ENCODE results near the gene CTTN.

CTTN gene

GRCh38 chr11:70376621-70377020 is 21.7 kb upstream of the CTTN start:
- no peak for TF ChIP-seq CTCF (IDR thresholded peaks at IDR 0.05; ENCODE audit: borderline replicate concordance, control extremely low read depth, extremely low read depth, insufficient read depth, missing control alignments)
- in situ Hi-C loops (cut with MboI; ENCODE audit: low sequenced_read_pairs, unreplicated experiment): no loop called here
- DNase-seq (ENCODE audit: low spot score): no peak

GRCh38 chr11:70377645-70378044 is 20.7 kb upstream of the CTTN start:
- no peak for DNase-seq (ENCODE audit: low spot score)
- in situ Hi-C loops (cut with MboI; ENCODE audit: low sequenced_read_pairs, unreplicated experiment): no loop called here
- TF ChIP-seq CTCF (IDR thresholded peaks at IDR 0.05; ENCODE audit: borderline replicate concordance, control extremely low read depth, extremely low read depth, insufficient read depth, missing control alignments): no peak

GRCh38 chr11:70378506-70379134 is 19.7 kb upstream of the CTTN start:
- in situ Hi-C loops (cut with MboI; ENCODE audit: low sequenced_read_pairs, unreplicated experiment): no loop called here
- peak; percentile 11 for TF ChIP-seq CTCF (IDR thresholded peaks at IDR 0.05; ENCODE audit: borderline replicate concordance, control extremely low read depth, extremely low read depth, insufficient read depth, missing control alignments)
- no peak for DNase-seq (ENCODE audit: low spot score)

GRCh38 chr11:70381350-70381749 is 17.0 kb upstream of the CTTN start:
- in situ Hi-C loops (cut with MboI; ENCODE audit: low sequenced_read_pairs, unreplicated experiment): no loop called here
- DNase-seq (ENCODE audit: low spot score): no peak
- TF ChIP-seq CTCF (IDR thresholded peaks at IDR 0.05; ENCODE audit: borderline replicate concordance, control extremely low read depth, extremely low read depth, insufficient read depth, missing control alignments): no peak

- no peak for DNase-seq (ENCODE audit: low spot score)
- in situ Hi-C loops (cut with MboI; ENCODE audit: low sequenced_read_pairs, unreplicated experiment): no loop called here
- no peak for TF ChIP-seq CTCF (IDR thresholded peaks at IDR 0.05; ENCODE audit: borderline replicate concordance, control extremely low read depth, extremely low read depth, insufficient read depth, missing control alignments)
Observed at GRCh38 chr11:70381872-70382861, 16.2 kb upstream of the CTTN start.

- TF ChIP-seq CTCF (IDR thresholded peaks at IDR 0.05; ENCODE audit: borderline replicate concordance, control extremely low read depth, extremely low read depth, insufficient read depth, missing control alignments): no peak
- no peak for DNase-seq (ENCODE audit: low spot score)
- in situ Hi-C loops (cut with MboI; ENCODE audit: low sequenced_read_pairs, unreplicated experiment): no loop called here
Observed at GRCh38 chr11:70383664-70384565, 14.4 kb upstream of the CTTN start.

All from GM13976 (cell line).